HEK293 (cell line): ENCODE results near the gene ANXA4.
"Not testable (repeated sequence)": the region's sequence is repeated elsewhere in the genome, so short reads cannot be mapped to it uniquely, and the experiment has no call there.

ENCODE experiments used
- CTCF ChIA-PET: fragments of 350-600 bp; formaldehyde crosslinking; extraction: SDS; loops from one replicate; lab custom pipeline; 2021; ENCODE audit warnings: antibody characterized with exemption; lab: Yijun Ruan, JAX
- POLR2A ChIA-PET: fragments of 300-600 bp; formaldehyde crosslinking; extraction: SDS; loops from one replicate; lab custom pipeline; 2020; ENCODE audit warnings: antibody characterized with exemption, inconsistent platforms; lab: Yijun Ruan, JAX
- H3K27ac ChIP-seq: fragments of 200-500 bp; sonication (Bioruptor generic); 2 replicates; pipeline ENCODE4 v1.5.1; 2014; ENCODE audit warnings: low read depth, low read length, control low read depth, inconsistent platforms; ENCODE audit errors: extremely low read depth
- H3K36me3 ChIP-seq, 2 experiments: fragments of 200-500 bp in 1 of 2; sonication (Bioruptor generic) in 1 of 2; 1 replicate in 1 of 2; 2 replicates in 1 of 2; pipeline ENCODE4 v1.5.1; 2014 to 2017; ENCODE audit warnings: inconsistent platforms in 2 of 2, low read length in 2 of 2; ENCODE audit not compliant: control insufficient read depth in 2 of 2, insufficient read depth in 1 of 2
- H3K4me1 ChIP-seq: fragments of 200-500 bp; sonication (Bioruptor generic); 2 replicates; pipeline ENCODE4 v1.5.1; 2014; ENCODE audit warnings: mild to moderate bottlenecking, low read length, inconsistent platforms; ENCODE audit not compliant: control insufficient read depth, insufficient read depth
- H3K4me3 ChIP-seq: 2 replicates; pipeline ENCODE4 v1.5.1; 2011; ENCODE audit warnings: low read depth, mild to moderate bottlenecking, control low read depth, low read length, moderate library complexity
- H3K9me3 ChIP-seq: fragments of 200-500 bp; sonication (Bioruptor generic); 2 replicates; pipeline ENCODE4 v1.5.1; 2014; ENCODE audit warnings: low read depth, low read length, inconsistent platforms; ENCODE audit not compliant: control insufficient read depth, insufficient read depth
- EGR2 ChIP-seq: fragments of 450-650 bp; formaldehyde crosslinking; IDR thresholded peaks from 2 replicates; pipeline ENCODE4 v1.5.1; 2016; ENCODE audit warnings: low read depth, missing biosample characterization, missing genetic modification characterization
- KLF7 ChIP-seq: fragments of 450-650 bp; formaldehyde crosslinking; IDR thresholded peaks from 2 replicates; pipeline ENCODE4 v1.5.1; 2016; ENCODE audit warnings: missing biosample characterization, missing genetic modification characterization, borderline replicate concordance
- MZF1 ChIP-seq: fragments of 450-650 bp; formaldehyde crosslinking; IDR thresholded peaks from 2 replicates; pipeline ENCODE4 v1.5.1; 2017; ENCODE audit warnings: missing biosample characterization, missing genetic modification characterization, borderline replicate concordance
- PATZ1 ChIP-seq: fragments of 450-650 bp; formaldehyde crosslinking; IDR thresholded peaks from 2 replicates; pipeline ENCODE4 v1.5.1; 2016; ENCODE audit warnings: missing biosample characterization, missing genetic modification characterization
- PRDM10 ChIP-seq: fragments of 450-650 bp; formaldehyde crosslinking; IDR thresholded peaks from 2 replicates; pipeline ENCODE4 v1.5.1; 2016; ENCODE audit warnings: missing biosample characterization, missing genetic modification characterization
- ZBTB17 ChIP-seq: fragments of 450-650 bp; formaldehyde crosslinking; IDR thresholded peaks from 2 replicates; pipeline ENCODE4 v1.5.1; 2016; ENCODE audit warnings: missing biosample characterization, missing genetic modification characterization
- ZBTB26 ChIP-seq: fragments of 450-650 bp; formaldehyde crosslinking; optimal IDR thresholded peaks from 2 replicates; pipeline ENCODE3; 2016; ENCODE audit warnings: missing biosample characterization, mild to moderate bottlenecking, missing genetic modification characterization
- ZNF16 ChIP-seq: fragments of 450-650 bp; formaldehyde crosslinking; IDR thresholded peaks from 2 replicates; pipeline ENCODE4 v1.5.1; 2016; ENCODE audit warnings: low read depth, missing biosample characterization, missing genetic modification characterization
- ZNF239 ChIP-seq: fragments of 450-650 bp; formaldehyde crosslinking; IDR thresholded peaks from 2 replicates; pipeline ENCODE4 v1.5.1; 2016; ENCODE audit warnings: missing biosample characterization, missing genetic modification characterization
- ZNF335 ChIP-seq: fragments of 450-650 bp; formaldehyde crosslinking; conservative IDR thresholded peaks from 2 replicates; pipeline ENCODE4 v1.5.1; 2016; ENCODE audit warnings: missing biosample characterization, missing genetic modification characterization
- ZNF362 ChIP-seq: fragments of 450-650 bp; formaldehyde crosslinking; IDR thresholded peaks from 2 replicates; pipeline ENCODE4 v1.5.1; 2016; ENCODE audit warnings: missing biosample characterization, missing genetic modification characterization
- ZNF366 ChIP-seq: fragments of 450-650 bp; formaldehyde crosslinking; conservative IDR thresholded peaks from 2 replicates; pipeline ENCODE4 v1.5.1; 2016; ENCODE audit warnings: missing biosample characterization, missing genetic modification characterization
- ZNF544 ChIP-seq: fragments of 450-650 bp; formaldehyde crosslinking; IDR thresholded peaks from 2 replicates; pipeline ENCODE4 v1.5.0; 2017; ENCODE audit warnings: missing biosample characterization, missing genetic modification characterization
- ZNF561 ChIP-seq: fragments of 450-650 bp; IDR thresholded peaks from 2 replicates; pipeline ENCODE4 v1.5.1; 2018; ENCODE audit warnings: missing biosample characterization, missing genetic modification characterization, borderline replicate concordance
- ZNF664 ChIP-seq: fragments of 450-650 bp; formaldehyde crosslinking; IDR thresholded peaks from 2 replicates; pipeline ENCODE4 v1.5.1; 2016; ENCODE audit warnings: missing biosample characterization, missing genetic modification characterization

ANXA4 gene

GRCh38 chr2:69773206-69773605 lies 31.3 kb downstream of the ANXA4 start:
- POLR2A ChIA-PET, result no interaction called here
- no peak overlapping the region for H3K27ac ChIP-seq
- TF ChIP-seq ZNF561 (tag by site-specific recombination) (no peak), ZNF239 (no peak), ZNF544 (tag by site-specific recombination) (no peak), ZBTB17 (0 out of 2 replicates have a peak, but pooled peaks have one; percentile 17), ZBTB26 (no peak), PRDM10 (peak; percentile 60), EGR2 (tag by site-specific recombination) (no peak), ZNF362 (tag by site-specific recombination) (0 out of 2 replicates have a peak, but pooled peaks have one; percentile 17), KLF7 (tag by site-specific recombination) (no peak), ZNF366 (0 out of 2 replicates have a peak, but pooled peaks have one; percentile 13), MZF1 (no peak), ZNF664 (tag by site-specific recombination) (no peak), ZNF16 (tag by site-specific recombination) (no peak), ZNF335 (tag by site-specific recombination) (peak; percentile 45)
- TF ChIP-seq, all 188 proteins: peak for 5
- Histone ChIP-seq H3K4me1 (peaks cover 15% of the 10 kb centered on the region), H3K4me3 (no peak overlapping the region), H3K36me3 (no peaks in the 10 kb centered on the region), H3K9me3 (no peaks in the 10 kb centered on the region)
- CTCF ChIA-PET, result interaction anchor here (0.7 kb wide), 1 partner anchor 48 kb away, joined by 3 read pairs; no protein-coding TSS in a partner anchor

GRCh38 chr2:69774258-69774983 lies 32.5 kb downstream of the ANXA4 start:
- POLR2A ChIA-PET, result not testable (repeated sequence)

More at GRCh38 chr2:69774258-69774983, 32.5 kb downstream of the ANXA4 start:
- H3K27ac ChIP-seq, result peak overlapping the region; percentile 44; the same call in 1 of the 2 replicates
- TF ChIP-seq ZBTB17, result 0 out of 2 replicates have a peak, but pooled peaks have one; percentile 18
- 0 out of 2 replicates have a peak, but pooled peaks have one; percentile 12 for TF ChIP-seq PATZ1 (tag by site-specific recombination)
- CTCF ChIA-PET, H3K36me3 ChIP-seq, H3K4me3 ChIP-seq, H3K9me3 ChIP-seq: not testable (repeated sequence)
- peaks cover 17% of the 10 kb centered on the region for H3K4me1 ChIP-seq
